Measurements from ENCODE around the gene NCKAP5.

The NCKAP5 gene

DNA sequence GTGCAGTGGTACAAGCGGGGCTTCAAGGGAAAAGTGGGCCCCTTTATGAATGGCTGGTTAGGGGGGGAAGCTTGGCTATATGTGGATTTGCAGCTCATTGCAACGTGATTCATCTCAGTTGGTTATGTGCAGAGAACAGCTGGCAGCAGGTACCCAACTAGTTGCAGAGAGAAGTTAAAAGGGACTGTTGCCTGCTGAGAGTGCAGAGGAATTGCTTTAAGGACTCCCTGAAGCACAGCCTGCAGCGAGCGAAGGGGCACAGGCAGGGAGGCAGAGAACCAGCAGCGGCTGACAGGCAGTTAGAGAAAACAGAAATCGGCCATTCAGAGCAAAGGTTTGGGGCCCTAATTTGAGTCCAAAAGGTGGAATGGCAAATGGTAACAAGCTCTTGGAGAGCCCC is 620.1 kb downstream of the NCKAP5 start:
- no peak overlapping the region for H3K27ac ChIP-seq
- no peak for DNase-seq (ENCODE audit: low read depth, low spot score)

- DNase-seq (ENCODE audit: low read depth, low spot score) = no peak
- no peak overlapping the region for H3K27ac ChIP-seq
Measured at GRCh38 chr2:132943829-132944228, 624.4 kb downstream of the NCKAP5 start.

- H3K27ac ChIP-seq = no peak overlapping the region
- no peak for DNase-seq (ENCODE audit: low read depth, low spot score)
Measured at GRCh38 chr2:132941296-132942020, 626.8 kb downstream of the NCKAP5 start.

GRCh38 chr2:132937629-132938028 is 630.6 kb downstream of the NCKAP5 start:
- no peak overlapping the region for H3K27ac ChIP-seq
- DNase-seq (ENCODE audit: low read depth, low spot score) = no peak

GRCh38 chr2:132936791-132937190 is 631.5 kb downstream of the NCKAP5 start:
- DNase-seq (ENCODE audit: low read depth, low spot score) = no peak
- no peak overlapping the region for H3K27ac ChIP-seq

GRCh38 chr2:132936261-132936660 is 632.0 kb downstream of the NCKAP5 start:
- no peak for DNase-seq (ENCODE audit: low read depth, low spot score)
- H3K27ac ChIP-seq = no peak overlapping the region

GRCh38 chr2:132929786-132930185 is 638.5 kb downstream of the NCKAP5 start:
- no peak overlapping the region for H3K27ac ChIP-seq
- DNase-seq (ENCODE audit: low read depth, low spot score) = peak; percentile 6

- DNase-seq (ENCODE audit: low read depth, low spot score) = no peak
- H3K27ac ChIP-seq = no peak overlapping the region
Measured at GRCh38 chr2:132923787-132924186, 644.5 kb downstream of the NCKAP5 start.

GRCh38 chr2:132915812-132916549 is 652.3 kb downstream of the NCKAP5 start:
- H3K27ac ChIP-seq = no peak overlapping the region
- DNase-seq (ENCODE audit: low read depth, low spot score) = no peak

DNA sequence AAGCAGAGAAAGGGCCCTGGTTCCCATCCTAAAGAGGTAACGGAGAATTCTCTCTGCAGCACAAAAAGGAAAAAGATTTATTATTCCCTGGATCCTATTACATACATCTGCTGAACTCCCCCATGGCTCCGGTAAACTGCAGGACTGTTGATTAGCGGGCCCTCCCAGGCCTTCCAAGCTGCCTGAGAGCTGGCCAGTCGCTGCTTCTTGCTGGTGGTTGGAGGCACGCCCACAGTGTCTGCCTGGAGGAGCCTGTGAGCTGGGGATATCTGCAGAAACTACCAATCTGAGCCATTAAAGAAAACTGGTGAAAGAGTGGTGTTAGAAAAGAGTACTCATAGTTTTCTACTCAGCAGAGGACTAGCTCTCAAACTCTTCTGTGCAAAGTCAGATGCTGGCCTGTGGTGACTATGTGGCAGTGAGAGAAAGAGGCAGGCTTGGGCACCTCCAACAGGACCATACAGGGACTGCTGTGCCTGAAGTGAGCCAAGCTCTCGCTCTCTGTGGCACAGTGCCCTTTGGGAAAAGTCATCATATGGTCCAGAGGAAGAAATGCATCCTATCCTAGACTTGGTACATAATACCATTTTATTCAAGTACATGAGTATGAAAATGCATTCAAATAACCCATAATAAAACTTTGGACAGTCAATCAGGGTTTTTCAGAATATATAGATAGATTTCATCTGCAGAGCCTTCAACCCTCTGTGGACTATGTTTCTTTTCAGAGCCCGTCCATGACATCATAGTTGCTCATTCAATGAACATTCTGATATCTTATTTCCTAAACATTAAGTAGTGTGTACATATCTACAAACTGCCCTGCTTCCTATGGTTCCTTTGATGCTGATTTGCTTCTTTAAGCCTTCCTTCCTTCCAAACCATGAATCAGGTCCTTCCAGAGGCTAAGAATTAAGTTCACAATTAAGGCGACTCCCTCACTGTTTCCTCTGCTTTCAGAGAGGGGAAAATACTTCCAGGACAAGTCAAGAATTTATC is 656.2 kb downstream of the NCKAP5 start:
- no peak overlapping the region for H3K27ac ChIP-seq
- no peak for DNase-seq (ENCODE audit: low read depth, low spot score)

- H3K27ac ChIP-seq = no peak overlapping the region
- no peak for DNase-seq (ENCODE audit: low read depth, low spot score)
Measured at GRCh38 chr2:132910432-132910831, 657.8 kb downstream of the NCKAP5 start.

DNA sequence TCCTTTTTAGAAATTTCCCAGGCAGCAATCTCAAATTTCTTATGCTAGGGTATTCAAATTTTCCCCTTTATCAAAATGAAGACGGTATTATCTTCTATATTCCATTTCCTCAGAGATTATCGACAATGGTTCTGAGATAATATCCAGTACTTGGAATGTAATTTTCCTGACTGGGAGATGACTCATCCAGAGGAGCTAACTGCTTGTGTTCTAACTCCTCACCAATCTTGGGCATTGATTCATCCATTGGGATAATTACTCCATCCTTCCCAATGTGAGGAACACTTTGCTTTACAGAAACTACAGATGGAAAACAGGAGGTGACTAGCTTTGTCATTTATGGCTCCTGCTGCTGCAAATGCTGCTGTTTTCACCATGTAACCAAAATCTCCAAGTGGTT is 658.8 kb downstream of the NCKAP5 start:
- H3K27ac ChIP-seq = no peak overlapping the region
- no peak for DNase-seq (ENCODE audit: low read depth, low spot score)

DNA sequence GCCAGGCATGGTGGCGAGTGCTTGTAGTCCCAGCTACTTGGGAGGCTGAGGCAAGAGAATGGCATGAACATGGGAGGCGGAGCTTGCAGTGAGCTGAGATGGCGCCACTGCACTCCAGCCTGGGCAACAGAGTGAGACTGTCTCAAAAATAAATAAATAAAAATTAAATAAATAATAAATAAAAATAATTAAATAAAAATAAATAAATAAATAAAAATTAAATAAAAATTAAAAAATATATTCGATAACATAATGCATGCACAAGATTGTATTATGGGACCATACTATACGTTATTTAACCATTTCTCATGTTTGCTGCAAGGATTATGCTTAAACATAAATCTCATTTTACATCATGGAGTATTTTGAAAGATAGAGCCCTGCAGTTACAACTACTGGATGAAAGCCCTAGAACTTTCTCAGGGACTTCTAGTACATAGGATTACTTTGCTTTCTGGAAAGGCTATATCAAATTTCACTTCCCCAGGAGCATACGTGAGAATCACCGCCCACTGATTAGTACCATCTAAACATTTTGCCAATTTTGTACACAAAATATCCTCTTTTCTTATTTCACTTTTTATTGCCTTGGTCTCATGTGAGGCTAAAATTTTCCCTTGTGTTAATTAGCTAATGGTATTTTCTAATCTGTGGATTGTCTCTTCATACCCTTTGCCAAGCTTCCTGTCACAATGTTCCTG is 664.0 kb downstream of the NCKAP5 start:
- DNase-seq (ENCODE audit: low read depth, low spot score) = no peak
- H3K27ac ChIP-seq = no peak overlapping the region

GRCh38 chr2:132902626-132903025 is 665.6 kb downstream of the NCKAP5 start:
- no peak for DNase-seq (ENCODE audit: low read depth, low spot score)
- no peak overlapping the region for H3K27ac ChIP-seq

GRCh38 chr2:132901661-132902060 is 666.6 kb downstream of the NCKAP5 start:
- no peak overlapping the region for H3K27ac ChIP-seq
- DNase-seq (ENCODE audit: low read depth, low spot score) = no peak

- no peak for DNase-seq (ENCODE audit: low read depth, low spot score)
- H3K27ac ChIP-seq = no peak overlapping the region
Measured at GRCh38 chr2:132897111-132897510, 671.2 kb downstream of the NCKAP5 start.

- H3K27ac ChIP-seq = no peak overlapping the region
- no peak for DNase-seq (ENCODE audit: low read depth, low spot score)
Measured at GRCh38 chr2:132896073-132896472, 672.2 kb downstream of the NCKAP5 start.

DNA sequence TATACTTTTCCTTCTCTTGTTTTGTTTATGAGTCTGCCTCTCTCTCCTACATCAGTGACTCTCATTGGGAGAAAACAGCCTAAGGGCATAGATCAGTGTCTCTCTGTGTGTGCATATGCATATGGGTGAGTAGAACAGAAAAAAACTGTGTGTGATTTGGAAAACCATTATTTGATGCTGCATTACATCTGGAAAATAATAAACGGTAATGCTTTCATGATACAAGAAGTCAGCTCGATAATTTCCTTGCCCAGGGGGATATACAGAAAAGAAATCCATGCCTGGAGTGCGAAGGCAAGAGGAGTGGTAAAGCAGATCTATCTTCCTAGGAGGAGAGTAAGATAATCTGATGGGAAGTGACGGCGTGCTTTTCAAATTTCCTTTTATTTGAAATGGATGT is 676.8 kb downstream of the NCKAP5 start:
- H3K27ac ChIP-seq = no peak overlapping the region
- DNase-seq (ENCODE audit: low read depth, low spot score) = no peak

DNA sequence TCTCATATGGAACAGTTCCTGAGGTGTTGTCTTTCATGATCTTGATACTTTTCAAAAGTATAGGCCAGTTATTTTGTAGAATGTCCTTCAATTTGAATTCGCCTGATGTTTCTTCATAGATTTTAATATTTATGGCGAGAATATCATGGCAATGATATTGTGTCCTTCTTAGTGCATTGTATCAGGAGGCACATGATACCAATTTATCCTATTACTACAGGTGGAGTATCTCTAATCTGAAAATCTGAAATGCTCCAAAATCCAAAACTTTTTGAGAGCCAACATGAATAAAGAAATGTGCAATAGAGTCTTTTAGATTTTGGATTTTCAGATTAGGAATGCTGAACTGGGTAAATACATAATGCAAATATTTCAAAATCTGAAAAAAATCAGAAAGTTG is 681.7 kb downstream of the NCKAP5 start:
- no peak for DNase-seq (ENCODE audit: low read depth, low spot score)
- H3K27ac ChIP-seq = no peak overlapping the region

DNA sequence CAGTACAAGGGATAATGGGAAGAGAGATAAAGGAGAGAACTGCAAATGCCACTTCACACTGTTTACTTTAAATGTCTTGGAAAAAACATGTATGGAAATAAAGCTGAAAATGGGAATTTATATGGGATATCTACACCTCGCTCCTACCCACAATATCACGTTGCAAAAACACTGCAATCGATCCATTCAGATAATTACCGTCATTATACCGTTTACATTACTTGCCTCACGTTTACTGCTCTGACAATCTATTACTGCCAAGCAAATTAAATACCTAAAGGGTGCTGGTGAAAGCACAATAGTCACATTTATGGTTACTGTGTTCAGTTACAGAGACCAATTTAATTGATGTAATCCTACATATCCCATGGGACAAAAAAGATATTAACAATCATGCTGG is 683.6 kb downstream of the NCKAP5 start:
- DNase-seq (ENCODE audit: low read depth, low spot score) = no peak
- H3K27ac ChIP-seq = no peak overlapping the region
